Globus pallidus (tissue), 1 donor: ENCODE data around the gene P2RX6.
"Not testable (repeated sequence)": the region's sequence is repeated elsewhere in the genome, so short reads cannot be mapped to it uniquely, and the experiment has no call there.

Source experiments
- DNase-seq: peaks from one replicate; pipeline ENCODE4 v3.0.0-alpha.2; 2015; ENCODE audit warnings: low spot score

P2RX6 gene

DNA sequence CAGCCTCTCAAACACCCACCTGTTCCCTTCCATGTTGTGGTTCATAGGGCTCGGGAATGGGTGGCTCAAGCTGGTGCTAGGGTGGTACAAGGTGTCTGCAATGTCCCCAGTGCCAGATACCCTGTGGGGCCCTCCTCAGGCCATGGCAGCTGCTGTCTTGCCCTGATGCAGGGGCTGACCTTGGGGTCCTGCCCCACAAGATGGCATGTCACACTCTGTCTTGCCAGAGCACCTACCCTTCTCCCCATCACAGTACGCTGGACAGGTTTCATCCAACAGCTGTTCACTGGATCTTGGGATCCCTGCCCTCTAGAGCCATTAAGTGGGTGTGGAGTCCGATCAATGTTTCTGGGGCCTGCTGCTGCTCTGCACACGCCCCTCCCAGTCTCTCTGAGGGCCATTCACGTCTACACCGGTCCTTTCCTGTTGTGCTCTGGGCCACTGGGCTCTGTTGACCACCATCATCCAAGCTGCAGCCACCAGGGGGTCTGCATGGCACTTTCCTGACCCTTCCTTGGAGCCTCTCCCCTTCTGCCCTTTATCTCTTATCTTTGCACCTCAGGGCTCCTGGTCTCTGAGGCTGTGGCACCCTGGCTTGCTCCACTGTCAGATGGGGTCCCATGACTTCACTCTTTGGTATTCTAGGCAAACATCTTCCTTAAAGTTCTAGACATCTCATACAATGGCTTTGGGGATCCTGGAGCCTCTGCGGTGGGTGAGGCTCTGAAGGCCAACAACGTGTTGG lies 37.9 kb downstream of the P2RX6 start:
- no peak for DNase-seq

GRCh38 chr22:21054046-21054713 lies 39.2 kb downstream of the P2RX6 start:
- no peak for DNase-seq

GRCh38 chr22:21054714-21055563 lies 40.0 kb downstream of the P2RX6 start:
- no peak for DNase-seq

GRCh38 chr22:21055564-21055834 lies 40.5 kb downstream of the P2RX6 start:
- DNase-seq = no peak

DNA sequence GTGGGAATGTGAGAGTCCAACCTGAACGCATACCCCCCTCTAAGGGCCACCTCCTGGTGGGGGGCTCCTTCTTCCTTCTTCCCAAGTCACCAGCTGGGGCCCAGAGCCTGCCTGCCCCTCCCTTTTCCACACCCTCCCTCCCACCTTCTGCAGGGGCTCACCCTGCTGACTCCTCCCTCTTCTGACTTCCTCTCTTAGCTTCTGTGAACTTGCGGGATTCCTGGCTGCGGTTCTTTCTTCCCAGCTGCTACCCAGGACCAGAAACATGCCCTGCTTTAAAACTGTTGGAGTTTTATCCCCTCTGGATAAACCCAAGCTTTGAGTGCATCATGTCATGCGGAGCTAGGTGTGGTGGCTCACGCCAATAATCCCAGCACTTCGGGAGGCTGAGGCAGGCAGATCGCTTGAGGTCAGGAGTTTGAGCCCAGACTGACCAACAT lies 40.9 kb downstream of the P2RX6 start:
- no peak for DNase-seq

GRCh38 chr22:21060363-21060762 lies 45.4 kb downstream of the P2RX6 start:
- DNase-seq = not testable (repeated sequence)

DNA sequence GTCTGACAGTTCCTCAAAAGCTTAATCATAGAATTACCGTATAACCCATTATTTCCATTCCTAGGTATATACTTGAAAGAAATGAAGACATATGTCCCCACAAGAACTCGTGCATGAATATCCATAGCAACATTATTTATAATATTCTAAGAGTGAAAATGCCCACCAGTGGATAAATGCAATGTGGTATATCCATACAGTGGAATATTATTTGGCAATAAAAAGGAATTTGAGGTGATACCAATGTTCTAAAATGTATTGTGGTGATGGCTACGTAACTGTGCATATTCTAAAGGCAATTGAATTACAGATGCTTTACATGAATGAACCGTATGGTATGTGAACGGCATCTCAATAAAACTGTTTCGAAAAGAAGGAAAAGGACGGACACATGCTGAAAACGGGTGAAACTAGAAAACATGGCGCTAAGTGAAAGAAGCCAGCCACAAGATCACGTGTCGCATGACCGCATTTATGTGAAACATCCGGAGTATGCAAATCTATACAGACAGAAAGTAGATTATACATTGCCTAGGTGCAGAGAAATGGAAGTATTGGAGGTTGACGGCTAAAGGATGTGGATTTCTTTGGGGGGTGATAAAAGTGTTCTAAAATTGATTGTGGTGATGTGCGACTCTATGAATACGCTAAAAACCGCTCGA lies 46.8 kb downstream of the P2RX6 start:
- not testable (repeated sequence) for DNase-seq

DNA sequence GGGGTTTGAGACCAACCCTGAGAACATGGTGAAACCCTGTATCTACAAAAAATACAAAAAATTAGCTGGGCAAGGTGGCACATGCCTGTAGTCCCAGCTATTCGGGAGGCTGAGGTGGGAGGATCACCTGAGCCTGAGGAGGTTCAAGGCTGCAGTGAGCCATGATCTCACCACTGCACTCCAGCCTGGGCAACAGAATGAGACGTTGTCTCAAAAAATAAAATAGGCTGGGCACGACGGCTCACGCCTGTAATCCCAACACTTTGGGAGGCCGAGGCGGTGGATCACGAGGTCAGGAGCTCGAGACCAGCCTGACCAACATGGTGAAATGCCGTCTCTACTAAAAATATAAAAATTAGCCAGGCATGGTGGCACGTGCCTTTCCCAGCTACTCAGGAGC lies 49.5 kb downstream of the P2RX6 start:
- DNase-seq = not testable (repeated sequence)

DNA sequence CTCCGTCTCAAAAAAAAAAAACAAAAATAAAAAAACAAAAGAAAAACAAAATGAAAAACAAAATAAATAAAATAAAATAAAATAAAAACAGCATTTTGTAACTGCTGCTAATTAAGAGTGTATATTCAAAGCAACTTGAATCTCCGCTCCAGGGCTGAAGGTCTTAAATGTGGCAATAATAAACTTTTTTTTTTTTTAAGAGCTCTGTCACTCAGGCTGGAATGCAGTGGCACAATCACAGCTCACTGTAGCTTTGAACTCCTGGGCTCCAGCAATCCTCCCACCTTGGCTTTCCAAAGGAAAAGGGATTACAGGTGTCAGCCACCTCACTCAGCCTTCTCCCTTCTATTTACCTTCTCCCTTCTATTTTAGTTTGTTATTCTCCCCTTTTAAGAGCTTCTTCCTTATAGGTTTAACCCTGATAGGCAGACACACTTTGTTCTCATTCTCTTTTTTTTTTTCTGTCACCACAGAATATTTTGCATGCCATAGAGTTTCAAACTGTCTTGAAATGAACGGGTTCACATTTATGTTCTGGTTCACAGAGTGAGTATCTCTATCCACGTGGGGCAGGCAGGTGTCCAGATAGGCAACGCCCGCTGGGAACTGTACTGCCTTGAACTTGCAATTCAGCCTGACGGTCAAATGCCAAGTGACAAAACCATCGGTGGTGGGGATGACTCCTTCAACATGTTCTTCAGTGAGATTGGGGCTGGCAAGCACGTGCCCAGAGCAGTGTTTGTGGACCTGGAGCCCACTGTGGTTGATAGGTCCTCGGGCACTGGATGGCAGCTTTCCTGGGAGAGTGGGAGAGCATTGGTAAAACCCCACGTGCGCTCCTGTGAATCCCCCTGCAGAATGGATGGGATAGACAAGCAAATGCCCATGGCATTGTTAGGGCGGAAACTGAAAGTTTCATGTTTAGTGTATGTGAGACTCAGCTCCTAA lies 50.2 kb downstream of the P2RX6 start:
- DNase-seq = no peak

GRCh38 chr22:21067075-21067900 lies 52.3 kb downstream of the P2RX6 start:
- no peak for DNase-seq

DNA sequence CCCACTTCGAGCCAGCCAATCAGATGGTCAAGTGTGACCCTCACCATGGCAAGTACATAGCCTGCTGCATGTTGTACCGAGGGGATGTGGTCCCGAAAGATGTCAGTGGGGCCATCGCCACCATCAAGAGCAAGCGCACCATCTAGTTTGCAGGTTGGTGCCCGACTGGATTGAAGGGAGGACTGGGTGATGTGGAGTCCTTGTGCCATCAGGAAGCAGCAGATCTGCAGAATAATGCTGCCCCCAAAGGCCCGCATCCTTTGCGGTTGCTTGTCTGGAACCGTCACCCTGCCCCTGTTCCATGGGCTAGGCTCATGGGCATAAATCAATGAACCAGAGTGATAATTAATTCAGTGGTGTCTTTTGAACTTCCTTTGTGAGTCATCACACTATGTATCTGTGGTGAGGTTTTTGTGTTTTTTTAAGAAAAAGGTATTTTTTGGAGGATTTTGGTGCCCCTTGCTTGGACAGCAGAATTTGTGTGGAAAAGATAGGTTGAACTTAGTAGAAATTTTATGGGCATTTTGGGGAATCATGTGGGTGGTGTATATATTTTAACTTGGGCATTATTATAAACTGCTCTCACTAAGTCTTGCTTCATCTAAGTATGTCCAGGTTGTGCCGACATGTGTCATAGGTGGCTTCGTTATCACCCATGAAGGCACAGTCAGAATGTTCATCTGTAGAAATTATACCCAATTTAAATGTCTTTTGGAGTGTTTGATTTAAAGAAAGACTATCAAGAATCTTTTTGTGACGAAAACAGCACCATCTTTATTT lies 53.1 kb downstream of the P2RX6 start:
- DNase-seq = no peak

GRCh38 chr22:21068681-21069276 lies 53.8 kb downstream of the P2RX6 start:
- no peak for DNase-seq

DNA sequence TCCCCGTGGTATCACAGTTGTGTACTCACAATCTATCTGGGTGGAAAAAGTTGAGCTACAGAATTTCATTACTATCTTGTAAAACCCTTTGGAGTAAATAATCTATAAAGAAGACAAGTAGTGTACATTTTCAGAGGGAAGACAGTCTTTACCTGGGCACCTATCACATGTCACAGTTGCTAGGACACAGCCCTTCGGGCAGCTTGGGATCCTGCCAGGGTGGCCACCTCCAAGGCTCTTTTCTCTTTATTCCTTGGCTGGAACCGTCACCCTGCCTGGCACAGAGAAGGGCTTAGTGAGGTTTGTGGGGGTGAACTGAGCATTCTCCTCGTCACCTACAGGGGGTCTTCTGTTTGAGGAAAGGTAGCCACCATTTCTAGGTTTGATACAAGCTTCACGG lies 54.4 kb downstream of the P2RX6 start:
- DNase-seq = no peak

- DNase-seq = no peak
Measured at GRCh38 chr22:21070690-21071615, 56.0 kb downstream of the P2RX6 start.

DNA sequence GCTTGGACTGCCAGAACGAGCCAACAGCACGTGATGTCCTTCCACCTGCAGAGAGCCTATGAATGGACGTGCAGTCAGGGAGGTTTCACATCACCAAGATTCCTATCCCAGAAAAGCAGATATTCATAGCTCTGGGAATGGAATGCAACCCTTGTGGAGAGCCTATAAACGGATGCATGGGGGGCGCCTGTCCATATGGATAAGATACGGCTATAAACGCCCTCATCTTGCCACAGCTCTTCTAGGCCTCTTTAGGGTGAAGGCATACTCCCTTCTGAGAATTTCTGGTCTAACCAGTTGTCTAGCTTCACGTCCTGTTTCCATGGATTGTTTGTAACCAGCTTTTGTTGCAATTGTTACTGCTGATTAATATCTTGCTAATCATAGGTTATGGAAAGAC lies 56.8 kb downstream of the P2RX6 start:
- not testable (repeated sequence) for DNase-seq

GRCh38 chr22:21073023-21073422 lies 58.1 kb downstream of the P2RX6 start:
- DNase-seq = no peak

- DNase-seq = no peak
Measured at GRCh38 chr22:21073482-21073881, 58.5 kb downstream of the P2RX6 start.

GRCh38 chr22:21074102-21074715 lies 59.2 kb downstream of the P2RX6 start:
- no peak for DNase-seq
